NCI-H748 (cell line): Measurements from ENCODE around the gene PPP5C.
"Not testable (repeated sequence)": the region's sequence is repeated elsewhere in the genome, so short reads cannot be mapped to it uniquely, and the experiment has no call there.

Experiments
- DNase-seq: peaks from one replicate; lab custom pipeline; 2025; ENCODE audit not compliant: unreplicated experiment; lab: John Stamatoyannopoulos, UW

PPP5C gene

GRCh38 chr19:46346821-46347571 is at the start of gene PPP5C:
PPP5C (plus strand) TSS chr19:46347087; CDS start chr19:46347097, 10 bp downstream.
- peak; percentile 99 for DNase-seq

- DNase-seq = no peak
Measured at GRCh38 chr19:46297700-46298478, 49.0 kb upstream of the PPP5C start.

GRCh38 chr19:46298479-46299003 is 48.3 kb upstream of the PPP5C start:
- no peak for DNase-seq

- peak; percentile 97 for DNase-seq
Measured at GRCh38 chr19:46299004-46299509, 47.8 kb upstream of the PPP5C start.

GRCh38 chr19:46299695-46300094 is 47.2 kb upstream of the PPP5C start:
- no peak for DNase-seq

GRCh38 chr19:46303322-46303690 is 43.6 kb upstream of the PPP5C start:
- DNase-seq = no peak

- no peak for DNase-seq
Measured at GRCh38 chr19:46303691-46304397, 43.0 kb upstream of the PPP5C start.

- DNase-seq = no peak
Measured at GRCh38 chr19:46306501-46306900, 40.4 kb upstream of the PPP5C start.

GRCh38 chr19:46308510-46308909 is 38.4 kb upstream of the PPP5C start:
- DNase-seq = no peak

- no peak for DNase-seq
Measured at GRCh38 chr19:46309056-46309455, 37.8 kb upstream of the PPP5C start.

- no peak for DNase-seq
Measured at GRCh38 chr19:46311444-46311843, 35.4 kb upstream of the PPP5C start.

GRCh38 chr19:46313540-46314469 is 33.1 kb upstream of the PPP5C start:
- DNase-seq = not testable (repeated sequence)

- no peak for DNase-seq
Measured at GRCh38 chr19:46317339-46317738, 29.5 kb upstream of the PPP5C start.

- no peak for DNase-seq
Measured at GRCh38 chr19:46319613-46320012, 27.3 kb upstream of the PPP5C start.

GRCh38 chr19:46320559-46320958 is 26.3 kb upstream of the PPP5C start:
- no peak for DNase-seq

- no peak for DNase-seq
Measured at GRCh38 chr19:46321653-46322052, 25.2 kb upstream of the PPP5C start.

- DNase-seq = not testable (repeated sequence)
Measured at GRCh38 chr19:46323227-46323626, 23.7 kb upstream of the PPP5C start.

- DNase-seq = no peak
Measured at GRCh38 chr19:46324277-46324676, 22.6 kb upstream of the PPP5C start.

GRCh38 chr19:46326608-46327007 is 20.3 kb upstream of the PPP5C start:
- no peak for DNase-seq

GRCh38 chr19:46328079-46328478 is 18.8 kb upstream of the PPP5C start:
- DNase-seq = no peak
